ENCODE data around the gene NSD1. TPM values are rescaled to one million over a fixed set of nuclear protein-coding genes. Genes with fewer than 3 reads are reported as not detected.

Gene NSD1
- total RNA-seq (2012; rRNA removed) (31.0 and 34.2 TPM in 2 replicates), polyA plus RNA-seq (2012; rRNA removed) (7.7 and 8.1 TPM in 2 replicates), Bru-seq, nascent RNA (percentile 87 among the genes with signal in this experiment), BruChase-seq, experiment 1, labeled RNA remaining after a 6-hour chase (percentile 92 among the genes with signal in this experiment), BruChase-seq, experiment 2, labeled RNA remaining after a 2-hour chase (percentile 87 among the genes with signal in this experiment)
- polyA plus RNA-seq (2012; cell fraction: cytosol; rRNA removed) = 2.4 and 3.2 TPM in 2 replicates
- 5.7 and 14.9 TPM in 2 replicates for polyA plus RNA-seq (2012; cell fraction: nucleus; rRNA removed; ENCODE audit: low replicate concordance)
- long read RNA-seq, partial matches to known transcripts = 6 of 28 reads
- long read RNA-seq, other reads (novel, unspliced or antisense) = 21 of 28 reads

- Histone ChIP-seq H2AK9ac (replicated peaks; ENCODE audit: low read depth, low read length, poor library complexity) (peak within 1 kb of the TSS; percentile 94), H2BK20ac (ENCODE audit: low read depth, low read length) (no peak within 1 kb of the TSS), H3K56ac (ENCODE audit: extremely low read depth, insufficient read depth, low read length) (peak within 1 kb of the TSS; percentile 80), H3K79me1 (ENCODE audit: low read depth in 1 of 2, low read length in 2 of 2) (peaks cover 18 to 25% of the 10 kb centered on the region in 2 experiments), H3K9me1 (ENCODE audit: insufficient read depth, low read length) (peaks cover 29% of the 10 kb centered on the region), H3K4me2 (ENCODE audit: low read depth, low read length) (peak within 1 kb of the TSS; percentile 95), H3K23ac (ENCODE audit: low read depth, low read length) (peak within 1 kb of the TSS; percentile 91; the same call in 1 of the 2 replicates), H3K27ac (ENCODE audit: insufficient read depth, low read length) (peak within 1 kb of the TSS; percentile 80), H4K91ac (ENCODE audit: insufficient read depth, low read depth, low read length) (peak within 1 kb of the TSS; percentile 80), H3K14ac (replicated peaks; ENCODE audit: low read depth, low read length) (peak within 1 kb of the TSS; percentile 88), H3K27me3 (ENCODE audit: control insufficient read depth, insufficient read depth, low read length) (no peaks in the 10 kb centered on the region), H2BK120ac (ENCODE audit: low read depth, low read length) (peak within 1 kb of the TSS; percentile 39), H3K36me3 (ENCODE audit: control insufficient read depth, insufficient read depth, low read length) (peaks cover 18% of the 10 kb centered on the region), H2BK15ac (ENCODE audit: low read depth, low read length) (no peak within 1 kb of the TSS; the same call in 2 of the 3 replicates), H4K5ac (ENCODE audit: low read depth, low read length) (peak within 1 kb of the TSS; percentile 97), H2AK5ac (ENCODE audit: low read depth, low read length) (peak within 1 kb of the TSS; percentile 76), H3K9me3 (ENCODE audit: control insufficient read depth, insufficient read depth, low read length) (no peaks in the 10 kb centered on the region), H4K8ac (ENCODE audit: low read depth in 2 of 2, low read length in 2 of 2) (peak within 1 kb of the TSS; percentile 82 to 96), H3K4ac (ENCODE audit: low read depth, low read length) (peak within 1 kb of the TSS; percentile 81), H3K9ac (ENCODE audit: low read depth, low read length) (peak within 1 kb of the TSS; percentile 93), H3K4me1 (ENCODE audit: control insufficient read depth, insufficient read depth, low read length) (peaks cover 20% of the 10 kb centered on the region), H3K4me3 (ENCODE audit: insufficient read depth, low read depth, low read length) (peak within 1 kb of the TSS; percentile 68), H2AFZ (replicated peaks; ENCODE audit: low read length, poor library complexity) (peak within 1 kb of the TSS; percentile 97), H3K18ac (ENCODE audit: low read depth, low read length) (peak within 1 kb of the TSS; percentile 82), H4K20me1 (ENCODE audit: insufficient read depth, low read length) (no peaks in the 10 kb centered on the region), H2BK5ac (ENCODE audit: low read depth, low read length, poor library complexity, severe bottlenecking) (peak within 1 kb of the TSS; percentile 40)
- 14% methylated on average over 19 of the region's 93 CpGs; no CpG with 5 or more reads in 1 of the 2 experiments for WGBS, 2 experiments (ENCODE audit: extremely low coverage in 2 of 2, insufficient read length in 1 of 2)
- dilution Hi-C loops (cut with HindIII; ENCODE audit: low sequenced_read_pairs, unreplicated experiment) (no loop called here), intact Hi-C loops (cut with micrococcal nuclease) (loop anchor here (2.0 kb wide), 1 partner anchor 16 kb away; no protein-coding TSS in a partner anchor), in situ Hi-C loops (cut with MboI; ENCODE audit: low sequenced_read_pairs) (no loop called here)
- ChIA-PET POLR2A (ENCODE audit: unreplicated experiment) (no interaction called here), CTCF (no interaction called here)
- no peak for TF ChIP-seq NFE2L2 (IDR thresholded peaks at IDR 0.05; ENCODE audit: low read depth, low read length)
- peak; percentile 56 for TF ChIP-seq BHLHE40 (IDR thresholded peaks at IDR 0.05; ENCODE audit: low read depth, low read length)
- TF ChIP-seq MAFK (IDR thresholded peaks at IDR 0.05; ENCODE audit: low read depth, low read length) = no peak
- peak; percentile 59; the same call in 1 of the 2 replicates for TF ChIP-seq MAZ (IDR thresholded peaks at IDR 0.05; ENCODE audit: borderline replicate concordance, low read depth, low read length)
- peak; percentile 66 for DNase-seq
- BruUV-seq (replicated peaks) = no TSS peak
- ATAC-seq (ENCODE audit: low read depth) = peak; percentile 72
These were observed at the start of gene NSD1 for GRCh38 chr5:177133096-177133852. TSS of gene NSD1 (plus strand) at chr5:177133773. CDS start at chr5:177135104, 1,331 bp downstream.

Measured in IMR-90 (cell line).